ENCODE data around the gene NARF. TPM values are rescaled to one million over a fixed set of nuclear protein-coding genes. Genes with fewer than 3 reads are reported as not detected.

NARF gene
- total RNA-seq, 1 donor from 2014 or later = 65.7 TPM

- Mint-ChIP-seq H3K27ac (ENCODE audit: unreplicated experiment) (no peak overlapping the region), H3K36me3 (ENCODE audit: unreplicated experiment) (peaks cover 30% of the 10 kb centered on the region), H3K4me3 (ENCODE audit: unreplicated experiment) (no peak overlapping the region), H3K27me3 (ENCODE audit: unreplicated experiment) (no peaks in the 10 kb centered on the region), H3K9me3 (ENCODE audit: unreplicated experiment) (no peaks in the 10 kb centered on the region), H3K4me1 (ENCODE audit: unreplicated experiment) (no peaks in the 10 kb centered on the region)
- TF ChIP-seq, protein P1, sequence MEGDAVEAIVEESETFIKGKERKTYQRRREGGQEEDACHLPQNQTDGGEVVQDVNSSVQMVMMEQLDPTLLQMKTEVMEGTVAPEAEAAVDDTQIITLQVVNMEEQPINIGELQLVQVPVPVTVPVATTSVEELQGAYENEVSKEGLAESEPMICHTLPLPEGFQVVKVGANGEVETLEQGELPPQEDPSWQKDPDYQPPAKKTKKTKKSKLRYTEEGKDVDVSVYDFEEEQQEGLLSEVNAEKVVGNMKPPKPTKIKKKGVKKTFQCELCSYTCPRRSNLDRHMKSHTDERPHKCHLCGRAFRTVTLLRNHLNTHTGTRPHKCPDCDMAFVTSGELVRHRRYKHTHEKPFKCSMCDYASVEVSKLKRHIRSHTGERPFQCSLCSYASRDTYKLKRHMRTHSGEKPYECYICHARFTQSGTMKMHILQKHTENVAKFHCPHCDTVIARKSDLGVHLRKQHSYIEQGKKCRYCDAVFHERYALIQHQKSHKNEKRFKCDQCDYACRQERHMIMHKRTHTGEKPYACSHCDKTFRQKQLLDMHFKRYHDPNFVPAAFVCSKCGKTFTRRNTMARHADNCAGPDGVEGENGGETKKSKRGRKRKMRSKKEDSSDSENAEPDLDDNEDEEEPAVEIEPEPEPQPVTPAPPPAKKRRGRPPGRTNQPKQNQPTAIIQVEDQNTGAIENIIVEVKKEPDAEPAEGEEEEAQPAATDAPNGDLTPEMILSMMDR (IDR thresholded peaks at IDR 0.05) = no peak
- DNase-seq (ENCODE audit: extremely low spot score, unreplicated experiment) = no peak
These were observed 11.5 kb downstream of the NARF start for GRCh38 chr17:82470065-82470464.

DNA sequence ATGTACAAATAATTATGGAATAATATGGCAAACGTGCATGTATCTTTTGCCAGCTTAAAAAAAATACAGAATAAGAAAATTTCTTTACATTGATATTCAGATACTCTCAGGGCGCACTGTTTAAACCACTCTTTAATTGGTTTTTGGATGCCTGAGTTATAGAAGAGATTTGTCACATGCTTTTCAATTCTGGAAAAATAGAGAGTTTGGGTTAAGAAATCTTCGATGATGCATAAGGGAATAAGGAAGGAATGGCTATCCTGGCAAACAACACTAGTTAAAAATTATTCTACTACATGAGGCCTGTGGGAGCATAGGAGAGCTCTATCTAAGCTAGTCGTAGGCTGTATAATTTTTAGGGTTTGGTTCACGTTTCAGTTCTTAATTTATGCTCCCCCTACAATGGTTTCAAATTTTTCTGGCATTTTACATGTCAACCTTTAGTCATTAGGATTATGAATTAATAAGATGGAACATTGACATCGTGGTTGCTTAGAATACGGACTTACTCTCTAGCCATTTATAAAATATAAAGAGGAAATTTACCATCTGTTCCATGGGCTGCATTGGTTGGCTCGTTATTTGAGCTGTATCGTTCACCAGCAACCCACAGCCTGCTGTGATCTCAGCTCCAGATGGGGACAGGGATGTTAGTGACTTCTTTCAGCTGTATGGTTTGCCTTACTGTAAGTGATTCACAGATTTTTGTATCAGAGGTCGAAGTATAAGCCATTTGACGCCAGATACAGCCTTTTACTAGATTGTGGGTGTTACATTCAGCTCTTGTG, 15.9 kb downstream of the NARF start:
- DNase-seq (ENCODE audit: extremely low spot score, unreplicated experiment) = no peak
- Mint-ChIP-seq H3K9me3 (ENCODE audit: unreplicated experiment) (no peaks in the 10 kb centered on the region), H3K27me3 (ENCODE audit: unreplicated experiment) (no peaks in the 10 kb centered on the region), H3K36me3 (ENCODE audit: unreplicated experiment) (peaks cover 34% of the 10 kb centered on the region), H3K27ac (ENCODE audit: unreplicated experiment) (no peak overlapping the region), H3K4me1 (ENCODE audit: unreplicated experiment) (no peaks in the 10 kb centered on the region), H3K4me3 (ENCODE audit: unreplicated experiment) (no peak overlapping the region)
- TF ChIP-seq, protein P1 (IDR thresholded peaks at IDR 0.05) = no peak

- Mint-ChIP-seq H3K9me3 (ENCODE audit: unreplicated experiment) (no peaks in the 10 kb centered on the region), H3K4me1 (ENCODE audit: unreplicated experiment) (peaks cover 1% of the 10 kb centered on the region), H3K4me3 (ENCODE audit: unreplicated experiment) (no peak overlapping the region), H3K27ac (ENCODE audit: unreplicated experiment) (no peak overlapping the region), H3K36me3 (ENCODE audit: unreplicated experiment) (peaks cover 35% of the 10 kb centered on the region), H3K27me3 (ENCODE audit: unreplicated experiment) (no peaks in the 10 kb centered on the region)
- no peak for DNase-seq (ENCODE audit: extremely low spot score, unreplicated experiment)
- TF ChIP-seq, protein P1 (IDR thresholded peaks at IDR 0.05) = no peak
These were observed 16.9 kb downstream of the NARF start for GRCh38 chr17:82475458-82475857.

DNA sequence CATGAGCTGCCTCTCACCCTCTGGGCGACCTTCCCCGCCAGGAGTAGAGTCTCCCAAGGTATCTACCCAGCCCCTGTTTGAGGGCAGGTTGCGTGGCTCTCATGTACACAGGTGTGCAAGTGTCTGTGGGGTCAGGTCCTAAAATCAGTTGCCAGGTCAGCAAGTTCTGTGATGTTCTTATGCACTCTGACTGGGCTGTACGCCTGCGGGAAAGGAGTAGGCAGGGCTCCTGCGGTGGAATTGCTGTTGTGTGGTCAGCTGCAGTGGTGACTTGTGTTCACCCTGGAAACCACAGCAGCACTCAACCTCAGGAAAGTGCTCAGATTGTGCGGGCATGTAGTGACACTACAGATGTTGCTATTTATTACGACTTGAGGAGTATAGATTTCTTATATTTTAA, 19.4 kb downstream of the NARF start:
- TF ChIP-seq, protein P1 (IDR thresholded peaks at IDR 0.05) = no peak
- DNase-seq (ENCODE audit: extremely low spot score, unreplicated experiment) = no peak
- Mint-ChIP-seq H3K27me3 (ENCODE audit: unreplicated experiment) (no peaks in the 10 kb centered on the region), H3K9me3 (ENCODE audit: unreplicated experiment) (no peaks in the 10 kb centered on the region), H3K4me3 (ENCODE audit: unreplicated experiment) (no peak overlapping the region), H3K4me1 (ENCODE audit: unreplicated experiment) (peaks cover 1% of the 10 kb centered on the region), H3K27ac (ENCODE audit: unreplicated experiment) (no peak overlapping the region), H3K36me3 (ENCODE audit: unreplicated experiment) (peaks cover 36% of the 10 kb centered on the region)

DNA sequence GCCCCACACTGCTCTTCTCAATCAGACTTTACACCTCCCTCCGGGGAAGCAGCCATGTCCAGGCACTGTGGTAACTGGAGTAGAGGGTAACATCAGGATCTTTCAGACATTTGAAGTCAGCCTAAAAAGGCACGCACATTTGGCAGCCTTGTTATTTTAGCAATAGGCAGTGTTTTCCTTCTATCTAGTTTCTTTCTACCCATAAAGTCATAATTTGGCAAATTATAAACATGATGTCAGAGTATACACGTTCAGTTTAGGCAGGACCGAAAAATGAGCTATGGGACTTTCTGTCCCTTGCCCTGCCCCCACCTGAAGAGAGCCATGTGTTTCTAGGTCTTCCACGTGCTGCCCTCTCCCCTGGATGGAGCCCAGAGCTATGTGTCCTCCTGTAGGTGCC, 21.1 kb downstream of the NARF start:
- DNase-seq (ENCODE audit: extremely low spot score, unreplicated experiment) = no peak
- H3K27me3 Mint-ChIP-seq (ENCODE audit: unreplicated experiment) = no peaks in the 10 kb centered on the region

More for the DNA sequence above, 21.1 kb downstream of the NARF start:
- H3K4me1 Mint-ChIP-seq (ENCODE audit: unreplicated experiment) = peaks cover 1% of the 10 kb centered on the region
- peaks cover 44% of the 10 kb centered on the region for H3K36me3 Mint-ChIP-seq (ENCODE audit: unreplicated experiment)
- H3K9me3 Mint-ChIP-seq (ENCODE audit: unreplicated experiment) = no peaks in the 10 kb centered on the region
- H3K27ac Mint-ChIP-seq (ENCODE audit: unreplicated experiment) = no peak overlapping the region
- TF ChIP-seq, protein P1 (IDR thresholded peaks at IDR 0.05) = no peak
- no peak overlapping the region for H3K4me3 Mint-ChIP-seq (ENCODE audit: unreplicated experiment)

Measured in osteocyte (in vitro differentiated cells).